RWPE1 (cell line): ENCODE data around the gene STYX.

Experiments
- CTCF ChIA-PET: fragments of 350-600 bp; sonication (Branson Sonifier 250); formaldehyde crosslinking; extraction: SDS; loops from one replicate; lab custom pipeline; 2021; lab: Yijun Ruan, JAX
- POLR2A ChIA-PET: fragments of 400-600 bp; formaldehyde crosslinking; extraction: SDS; loops from one replicate; lab custom pipeline; 2020; ENCODE audit warnings: antibody characterized with exemption; ENCODE audit not compliant: low non-redundant PET; lab: Yijun Ruan, JAX
- DNase-seq: peaks from one replicate; pipeline ENCODE4 v3.0.0; 2012; ENCODE audit warnings: low spot score
- H3K27ac ChIP-seq: fragments of 450-650 bp; 2 replicates; pipeline ENCODE4 v1.5.1; 2017
- CTCF ChIP-seq: fragments of 450-650 bp; conservative IDR thresholded peaks from 2 replicates; pipeline ENCODE4 v1.5.1; 2017; ENCODE audit warnings: low read depth, mild to moderate bottlenecking

The STYX gene

GRCh38 chr14:52735921-52736489, 6.0 kb downstream of the STYX start:
- DNase-seq = no peak
- POLR2A ChIA-PET = no interaction called here
- CTCF ChIA-PET = no interaction called here
- H3K27ac ChIP-seq = no peak overlapping the region
- TF ChIP-seq CTCF = no peak

GRCh38 chr14:52738409-52738808, 8.4 kb downstream of the STYX start:
- ChIA-PET POLR2A (no interaction called here), CTCF (no interaction called here)
- TF ChIP-seq CTCF = no peak

GRCh38 chr14:52740751-52741150, 10.8 kb downstream of the STYX start:
- H3K27ac ChIP-seq = no peak overlapping the region
- ChIA-PET CTCF (no interaction called here), POLR2A (no interaction called here)
- TF ChIP-seq CTCF = no peak
- no peak for DNase-seq

More at GRCh38 chr14:52738409-52738808, 8.4 kb downstream of the STYX start:
- DNase-seq = no peak
- H3K27ac ChIP-seq = no peak overlapping the region

- no peak for TF ChIP-seq CTCF
- no peak for DNase-seq
- no peak overlapping the region for H3K27ac ChIP-seq
- CTCF ChIA-PET = interaction anchor here (0.7 kb wide), 2 partner anchors 52 to 1704 kb away, joined by 3 to 7 read pairs; no protein-coding TSS in a partner anchor
- POLR2A ChIA-PET = interaction anchor here (0.7 kb wide), 1 partner anchor 1407 kb away, joined by 3 read pairs; no protein-coding TSS in a partner anchor
Observed at GRCh38 chr14:52741865-52742264, 11.9 kb downstream of the STYX start.

- TF ChIP-seq CTCF = no peak
- ChIA-PET POLR2A (no interaction called here), CTCF (no interaction called here)
- DNase-seq = no peak
- H3K27ac ChIP-seq = no peak overlapping the region
Observed at GRCh38 chr14:52748647-52749292, 18.8 kb downstream of the STYX start.

GRCh38 chr14:52755607-52756316, 25.8 kb downstream of the STYX start:
- POLR2A ChIA-PET = no interaction called here
- CTCF ChIA-PET = interaction anchor here (0.6 to 0.7 kb wide), 3 partner anchors 111 to 1201 kb away, joined by 3 to 5 read pairs (median 4); no protein-coding TSS in a partner anchor
- no peak overlapping the region for H3K27ac ChIP-seq
- DNase-seq = no peak
- TF ChIP-seq CTCF = no peak
